Neural progenitor cell (in vitro differentiated cells): ENCODE measurements around the gene CLK1. TPM values are rescaled to one million over a fixed set of nuclear protein-coding genes. Genes with fewer than 3 reads are reported as not detected.

Experiments
- DNase-seq: peaks from one replicate; pipeline ENCODE4 v3.0.0-alpha.2; 2016; ENCODE audit warnings: low spot score
- H2AFZ ChIP-seq: fragments of 200-600 bp; sonication (generic); replicated peaks from 2 replicates; pipeline ENCODE4 v1.6.1; 2016; ENCODE audit warnings: antibody characterized with exemption
- H3F3A ChIP-seq: fragments of 200-600 bp; sonication (generic); 2 replicates; pipeline ENCODE4 v1.6.1; 2016; ENCODE audit warnings: antibody characterized with exemption, low read depth
- H3K27ac ChIP-seq: fragments of 200-600 bp; sonication (generic); 2 replicates; pipeline ENCODE4 v1.5.1; 2016; ENCODE audit warnings: mild to moderate bottlenecking
- H3K27me3 ChIP-seq: fragments of 200-600 bp; sonication (generic); 2 replicates; pipeline ENCODE4 v1.6.1; 2016; ENCODE audit warnings: mild to moderate bottlenecking, moderate library complexity
- H3K36me3 ChIP-seq: fragments of 200-600 bp; sonication (generic); 2 replicates; pipeline ENCODE4 v1.5.1; 2016
- H3K4me1 ChIP-seq: fragments of 200-600 bp; sonication (generic); 2 replicates; pipeline ENCODE4 v1.6.1; 2016; ENCODE audit warnings: mixed run types
- H3K4me2 ChIP-seq: fragments of 200-600 bp; sonication (generic); 2 replicates; pipeline ENCODE4 v1.6.1; 2016
- H3K4me3 ChIP-seq: fragments of 200-600 bp; sonication (generic); 2 replicates; pipeline ENCODE4 v1.5.1; 2016
- H3K79me2 ChIP-seq: fragments of 200-600 bp; sonication (generic); 2 replicates; pipeline ENCODE4 v1.6.1; 2016; ENCODE audit warnings: low read depth
- H3K9ac ChIP-seq: fragments of 200-600 bp; sonication (generic); 2 replicates; pipeline ENCODE4 v1.6.1; 2016
- H3K9me3 ChIP-seq: fragments of 200-600 bp; sonication (generic); 2 replicates; pipeline ENCODE4 v1.5.1; 2016; ENCODE audit warnings: low read depth
- H4K20me1 ChIP-seq: fragments of 200-600 bp; sonication (generic); 2 replicates; pipeline ENCODE4 v1.6.1; 2016; ENCODE audit warnings: low read depth
- H3K27ac Mint-ChIP-seq: 3 replicates; pipeline ENCODE4 v1.8.0; 2021; ENCODE audit warnings: mixed read lengths
- H3K27me3 Mint-ChIP-seq: 2 replicates; pipeline ENCODE4 v1.8.0; 2022; ENCODE audit warnings: low read depth, mild to moderate bottlenecking, inconsistent platforms, moderate library complexity, mixed read lengths; ENCODE audit not compliant: insufficient read depth
- H3K36me3 Mint-ChIP-seq: 3 replicates; pipeline ENCODE4 v1.8.0; 2021; ENCODE audit warnings: mixed read lengths
- H3K4me1 Mint-ChIP-seq: 3 replicates; pipeline ENCODE4 v1.8.0; 2021; ENCODE audit warnings: mixed read lengths
- H3K4me3 Mint-ChIP-seq: 3 replicates; pipeline ENCODE4 v1.8.0; 2021; ENCODE audit warnings: mild to moderate bottlenecking, moderate library complexity, mixed read lengths
- H3K9me3 Mint-ChIP-seq: 3 replicates; pipeline ENCODE4 v1.8.0; 2020; ENCODE audit warnings: mixed read lengths
- EZH2 ChIP-seq: fragments of 200-600 bp; sonication (generic); IDR thresholded peaks from 2 replicates; pipeline ENCODE4 v1.6.1; 2017; ENCODE audit warnings: antibody characterized with exemption, mild to moderate bottlenecking, moderate library complexity
- EZH2phosphoT487 ChIP-seq: fragments of 200-600 bp; sonication (generic); IDR thresholded peaks from 2 replicates; pipeline ENCODE4 v1.6.1; 2017; ENCODE audit warnings: antibody characterized with exemption
- total RNA-seq: library from RNA; depleted of rRNA; stranded (reverse); fragments of >200 nt; gene quantifications from 2 replicates; pipeline ENCODE4 v1.2.3, GENCODE V29; 2015; ENCODE audit warnings: low replicate concordance
- TF ChIP-seq, protein P1 (sequence below): fragments of 200-600 bp; sonication (generic); IDR thresholded peaks from 2 replicates; pipeline ENCODE4 v1.5.1; 2017; ENCODE audit warnings: antibody characterized with exemption, mild to moderate bottlenecking

Gene CLK1
- total RNA-seq, 1 donor from 2014 or later: 253 TPM

GRCh38 chr2:200843993-200844948 is 20.2 kb downstream of the CLK1 start:
- Histone ChIP-seq H3K27ac (no peak overlapping the region), H3K9me3 (no peaks in the 10 kb centered on the region), H3K4me3 (no peak overlapping the region), H3K4me1 (no peaks in the 10 kb centered on the region), H3K79me2 (no peaks in the 10 kb centered on the region), H3K27me3 (no peaks in the 10 kb centered on the region), H3K4me2 (no peak overlapping the region), H4K20me1 (no peaks in the 10 kb centered on the region), H3F3A (peaks cover 2% of the 10 kb centered on the region), H3K9ac (no peak overlapping the region), H2AFZ (no peak overlapping the region), H3K36me3 (no peaks in the 10 kb centered on the region)
- H3K27me3 Mint-ChIP-seq: no peaks in the 10 kb centered on the region
- H3K4me3 Mint-ChIP-seq: no peak overlapping the region
- DNase-seq: no peak
- no peaks in the 10 kb centered on the region for H3K9me3 Mint-ChIP-seq
- no peaks in the 10 kb centered on the region for H3K4me1 Mint-ChIP-seq
- TF ChIP-seq EZH2 (no peak), EZH2phosphoT487 (no peak)
- TF ChIP-seq, protein P1, sequence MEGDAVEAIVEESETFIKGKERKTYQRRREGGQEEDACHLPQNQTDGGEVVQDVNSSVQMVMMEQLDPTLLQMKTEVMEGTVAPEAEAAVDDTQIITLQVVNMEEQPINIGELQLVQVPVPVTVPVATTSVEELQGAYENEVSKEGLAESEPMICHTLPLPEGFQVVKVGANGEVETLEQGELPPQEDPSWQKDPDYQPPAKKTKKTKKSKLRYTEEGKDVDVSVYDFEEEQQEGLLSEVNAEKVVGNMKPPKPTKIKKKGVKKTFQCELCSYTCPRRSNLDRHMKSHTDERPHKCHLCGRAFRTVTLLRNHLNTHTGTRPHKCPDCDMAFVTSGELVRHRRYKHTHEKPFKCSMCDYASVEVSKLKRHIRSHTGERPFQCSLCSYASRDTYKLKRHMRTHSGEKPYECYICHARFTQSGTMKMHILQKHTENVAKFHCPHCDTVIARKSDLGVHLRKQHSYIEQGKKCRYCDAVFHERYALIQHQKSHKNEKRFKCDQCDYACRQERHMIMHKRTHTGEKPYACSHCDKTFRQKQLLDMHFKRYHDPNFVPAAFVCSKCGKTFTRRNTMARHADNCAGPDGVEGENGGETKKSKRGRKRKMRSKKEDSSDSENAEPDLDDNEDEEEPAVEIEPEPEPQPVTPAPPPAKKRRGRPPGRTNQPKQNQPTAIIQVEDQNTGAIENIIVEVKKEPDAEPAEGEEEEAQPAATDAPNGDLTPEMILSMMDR: no peak
- no peaks in the 10 kb centered on the region for H3K36me3 Mint-ChIP-seq
- no peak overlapping the region for H3K27ac Mint-ChIP-seq

GRCh38 chr2:200839513-200839912 is 24.9 kb downstream of the CLK1 start:
- H3K9me3 ChIP-seq: no peaks in the 10 kb centered on the region
- Mint-ChIP-seq H3K4me1 (no peaks in the 10 kb centered on the region), H3K4me3 (no peak overlapping the region), H3K36me3 (peaks cover 1% of the 10 kb centered on the region), H3K9me3 (peaks cover 14% of the 10 kb centered on the region), H3K27me3 (peaks cover 3% of the 10 kb centered on the region), H3K27ac (no peak overlapping the region)
- no peaks in the 10 kb centered on the region for H3K79me2 ChIP-seq
- H2AFZ ChIP-seq: no peak overlapping the region
- H3K27me3 ChIP-seq: no peaks in the 10 kb centered on the region
- H3F3A ChIP-seq: no peaks in the 10 kb centered on the region
- H3K4me3 ChIP-seq: no peak overlapping the region
- H4K20me1 ChIP-seq: no peaks in the 10 kb centered on the region
- TF ChIP-seq, protein P1: no peak
- TF ChIP-seq EZH2: no peak
- no peak for TF ChIP-seq EZH2phosphoT487
- no peak overlapping the region for H3K27ac ChIP-seq
- H3K36me3 ChIP-seq: no peaks in the 10 kb centered on the region
- H3K4me2 ChIP-seq: no peak overlapping the region
- DNase-seq: no peak
- H3K4me1 ChIP-seq: no peaks in the 10 kb centered on the region
- no peak overlapping the region for H3K9ac ChIP-seq

GRCh38 chr2:200834701-200835100 is 29.8 kb downstream of the CLK1 start:
- no peaks in the 10 kb centered on the region for H3K79me2 ChIP-seq
- no peaks in the 10 kb centered on the region for H3K27me3 ChIP-seq
- no peak overlapping the region for H3K4me2 ChIP-seq
- Mint-ChIP-seq H3K27me3 (peaks cover 3% of the 10 kb centered on the region), H3K9me3 (peaks cover 14% of the 10 kb centered on the region), H3K4me1 (no peaks in the 10 kb centered on the region), H3K36me3 (peaks cover 1% of the 10 kb centered on the region), H3K4me3 (no peak overlapping the region), H3K27ac (no peak overlapping the region)
- H3K4me1 ChIP-seq: no peaks in the 10 kb centered on the region
- no peak overlapping the region for H3K27ac ChIP-seq
- no peak overlapping the region for H2AFZ ChIP-seq
- no peak overlapping the region for H3K4me3 ChIP-seq
- no peaks in the 10 kb centered on the region for H3K36me3 ChIP-seq
- TF ChIP-seq, protein P1: no peak
- TF ChIP-seq EZH2 (no peak), EZH2phosphoT487 (no peak)
- no peak for DNase-seq
- H3F3A ChIP-seq: no peaks in the 10 kb centered on the region
- no peaks in the 10 kb centered on the region for H3K9me3 ChIP-seq
- no peaks in the 10 kb centered on the region for H4K20me1 ChIP-seq
- H3K9ac ChIP-seq: no peak overlapping the region
